WERI-Rb-1 (cell line): ENCODE measurements around the gene NEK7.
A peak's percentile ranks its signal among the peaks of the same experiment; 100 is the strongest.

ENCODE experiments used
- DNase-seq: peaks from one replicate; pipeline ENCODE4 v3.0.0-alpha.2; 2020
- H3K27ac ChIP-seq: fragments of 250-450 bp; sonication (Bioruptor Pico); 2 replicates; pipeline ENCODE4 v1.5.1; 2020; ENCODE audit warnings: mild to moderate bottlenecking, moderate library complexity
- H3K27me3 ChIP-seq: fragments of 250-450 bp; sonication (Bioruptor Pico); 2 replicates; pipeline ENCODE4 v1.5.1; 2021; ENCODE audit warnings: mild to moderate bottlenecking, low read depth, moderate library complexity; ENCODE audit not compliant: insufficient read depth, severe bottlenecking
- H3K36me3 ChIP-seq: fragments of 250-450 bp; sonication (Bioruptor Pico); 2 replicates; pipeline ENCODE4 v1.5.1; 2020; ENCODE audit warnings: mild to moderate bottlenecking, moderate library complexity
- H3K4me3 ChIP-seq: 2 replicates; pipeline ENCODE4 v1.5.1; 2011; ENCODE audit warnings: low read depth, mild to moderate bottlenecking, control low read depth, low read length
- H3K9me3 ChIP-seq: fragments of 250-450 bp; sonication (Bioruptor Pico); 2 replicates; pipeline ENCODE4 v1.5.1; 2021; ENCODE audit warnings: mild to moderate bottlenecking, moderate library complexity; ENCODE audit not compliant: severe bottlenecking
- TF ChIP-seq, protein P1 (sequence below): IDR thresholded peaks from 2 replicates; pipeline ENCODE4 v1.5.1; 2011; ENCODE audit warnings: low read depth, mild to moderate bottlenecking, control low read depth, inconsistent platforms, low read length

The NEK7 gene

DNA sequence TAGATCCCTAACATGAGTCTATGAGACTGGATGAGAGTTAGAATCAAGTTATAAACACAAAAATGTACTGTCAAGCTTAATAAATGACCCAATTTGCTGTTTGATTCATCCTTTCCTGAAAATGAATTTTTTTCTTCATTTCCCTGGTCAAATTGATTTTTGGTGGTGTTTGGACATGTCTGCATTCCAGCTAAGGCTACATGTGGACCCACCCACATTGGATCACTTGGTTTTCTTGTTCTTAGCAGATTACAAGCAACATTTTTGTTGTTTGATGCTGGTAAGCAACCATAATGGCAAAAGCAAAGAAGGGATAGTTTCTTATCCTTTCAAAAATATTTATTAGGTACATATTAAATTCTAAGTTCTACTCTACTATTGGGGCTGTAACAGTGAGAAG is 181.1 kb downstream of the NEK7 start:
- H3K4me3 ChIP-seq: no peak overlapping the region
- no peaks in the 10 kb centered on the region for H3K27me3 ChIP-seq
- no peak overlapping the region for H3K27ac ChIP-seq
- H3K9me3 ChIP-seq: no peaks in the 10 kb centered on the region
- no peaks in the 10 kb centered on the region for H3K36me3 ChIP-seq
- TF ChIP-seq, protein P1, sequence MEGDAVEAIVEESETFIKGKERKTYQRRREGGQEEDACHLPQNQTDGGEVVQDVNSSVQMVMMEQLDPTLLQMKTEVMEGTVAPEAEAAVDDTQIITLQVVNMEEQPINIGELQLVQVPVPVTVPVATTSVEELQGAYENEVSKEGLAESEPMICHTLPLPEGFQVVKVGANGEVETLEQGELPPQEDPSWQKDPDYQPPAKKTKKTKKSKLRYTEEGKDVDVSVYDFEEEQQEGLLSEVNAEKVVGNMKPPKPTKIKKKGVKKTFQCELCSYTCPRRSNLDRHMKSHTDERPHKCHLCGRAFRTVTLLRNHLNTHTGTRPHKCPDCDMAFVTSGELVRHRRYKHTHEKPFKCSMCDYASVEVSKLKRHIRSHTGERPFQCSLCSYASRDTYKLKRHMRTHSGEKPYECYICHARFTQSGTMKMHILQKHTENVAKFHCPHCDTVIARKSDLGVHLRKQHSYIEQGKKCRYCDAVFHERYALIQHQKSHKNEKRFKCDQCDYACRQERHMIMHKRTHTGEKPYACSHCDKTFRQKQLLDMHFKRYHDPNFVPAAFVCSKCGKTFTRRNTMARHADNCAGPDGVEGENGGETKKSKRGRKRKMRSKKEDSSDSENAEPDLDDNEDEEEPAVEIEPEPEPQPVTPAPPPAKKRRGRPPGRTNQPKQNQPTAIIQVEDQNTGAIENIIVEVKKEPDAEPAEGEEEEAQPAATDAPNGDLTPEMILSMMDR: no peak
- DNase-seq: no peak

DNA sequence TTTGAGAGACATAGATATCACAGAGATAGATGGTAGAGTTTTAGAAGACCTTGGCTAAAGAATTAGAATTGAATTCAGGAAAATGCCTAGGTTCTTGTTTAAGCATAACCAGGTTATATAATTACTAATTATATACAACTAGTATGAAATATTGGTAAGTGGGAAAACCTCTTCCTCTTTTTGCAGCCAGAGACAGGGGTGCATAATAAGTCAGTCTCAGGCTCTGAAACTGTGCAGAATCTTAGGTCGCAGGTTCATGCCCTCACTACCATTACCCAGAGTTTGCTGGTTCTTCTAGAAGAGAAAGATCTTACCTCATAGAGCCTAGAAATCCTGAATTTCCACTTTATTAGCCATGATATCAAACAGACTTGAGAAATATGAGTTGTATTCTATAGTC is 183.3 kb downstream of the NEK7 start:
- no peak for DNase-seq
- H3K27me3 ChIP-seq: no peaks in the 10 kb centered on the region
- H3K4me3 ChIP-seq: no peak overlapping the region
- H3K27ac ChIP-seq: no peak overlapping the region
- TF ChIP-seq, protein P1: no peak
- no peaks in the 10 kb centered on the region for H3K9me3 ChIP-seq
- no peaks in the 10 kb centered on the region for H3K36me3 ChIP-seq

DNA sequence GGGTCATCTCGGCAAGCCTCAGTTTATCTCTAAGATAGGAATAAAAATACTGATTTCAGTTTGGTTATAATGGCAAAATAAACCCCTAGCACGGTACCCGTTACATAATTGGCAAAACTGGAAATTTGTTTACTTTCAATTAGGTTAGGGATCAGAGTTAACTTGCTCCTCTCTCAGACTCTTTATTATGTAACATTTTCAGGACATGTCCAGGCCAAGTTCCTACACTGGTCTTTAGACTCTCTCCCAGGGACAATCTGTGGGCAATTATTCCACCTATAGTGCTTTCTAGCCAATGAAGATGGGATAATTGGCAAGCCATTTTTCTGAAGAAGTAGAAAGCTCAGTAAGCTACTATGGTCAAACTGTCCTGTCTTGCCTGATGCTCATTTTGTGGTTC is 189.4 kb downstream of the NEK7 start:
- Histone ChIP-seq H3K27ac (no peak overlapping the region), H3K36me3 (no peaks in the 10 kb centered on the region), H3K27me3 (no peaks in the 10 kb centered on the region), H3K9me3 (no peaks in the 10 kb centered on the region), H3K4me3 (no peak overlapping the region)
- DNase-seq: no peak
- TF ChIP-seq, protein P1: no peak

DNA sequence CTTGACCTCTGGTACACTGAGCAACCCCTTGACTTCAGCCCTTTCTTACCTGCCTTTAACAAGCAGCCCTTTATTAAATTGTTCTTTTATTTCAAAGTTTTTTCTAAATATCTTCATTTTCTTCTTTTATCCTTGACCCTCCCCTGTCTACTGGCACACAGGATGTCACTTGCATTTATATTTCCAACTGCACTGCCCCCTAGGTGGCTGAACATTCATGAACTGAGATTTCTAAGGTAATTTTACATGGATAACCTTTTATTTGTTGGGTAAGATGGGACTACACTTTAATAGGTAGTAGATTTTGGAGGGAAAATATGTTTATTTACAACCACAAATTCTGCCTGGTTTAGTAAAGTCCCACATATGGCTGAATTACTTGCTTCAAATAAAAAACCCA is 193.7 kb downstream of the NEK7 start:
- no peaks in the 10 kb centered on the region for H3K9me3 ChIP-seq
- H3K27ac ChIP-seq: no peak overlapping the region
- no peaks in the 10 kb centered on the region for H3K27me3 ChIP-seq
- H3K36me3 ChIP-seq: no peaks in the 10 kb centered on the region
- DNase-seq: no peak
- H3K4me3 ChIP-seq: no peak overlapping the region
- TF ChIP-seq, protein P1: 0 out of 2 replicates have a peak, but pooled peaks have one; percentile 7

DNA sequence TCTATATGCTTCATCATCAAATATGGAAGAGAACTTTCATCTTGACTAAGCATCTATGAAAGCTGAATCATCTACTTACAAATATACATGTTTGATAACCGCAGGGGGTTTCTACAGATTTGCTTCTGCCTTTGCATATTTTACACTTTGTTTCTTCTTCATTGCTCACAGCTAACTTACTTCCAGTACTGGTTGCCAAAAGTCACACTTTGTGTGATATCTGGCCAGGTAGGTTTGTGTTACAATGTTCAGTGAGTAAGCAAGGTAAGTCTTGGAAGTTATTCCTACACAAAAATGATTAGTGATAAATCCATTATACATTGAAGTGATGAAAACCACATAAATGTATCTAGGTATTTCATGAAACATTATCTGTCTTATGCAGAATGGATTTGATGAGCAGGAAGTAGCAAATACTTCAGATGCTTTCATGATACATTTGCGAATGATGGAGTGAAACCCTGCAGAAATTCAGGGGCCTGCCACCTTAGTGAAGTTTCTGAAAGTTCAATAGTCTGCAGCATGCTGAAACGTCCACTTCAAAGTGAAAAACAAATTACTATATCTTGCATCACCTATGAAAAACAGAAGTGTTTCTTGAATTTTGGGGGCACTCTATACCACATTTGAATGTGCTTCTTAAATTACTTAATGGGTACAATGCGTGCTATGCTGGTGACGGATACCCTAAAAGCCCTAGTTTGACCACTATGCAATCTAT is 196.3 kb downstream of the NEK7 start:
- Histone ChIP-seq H3K27me3 (no peaks in the 10 kb centered on the region), H3K4me3 (no peak overlapping the region), H3K9me3 (no peaks in the 10 kb centered on the region), H3K27ac (no peak overlapping the region), H3K36me3 (no peaks in the 10 kb centered on the region)
- no peak for DNase-seq
- TF ChIP-seq, protein P1: no peak

DNA sequence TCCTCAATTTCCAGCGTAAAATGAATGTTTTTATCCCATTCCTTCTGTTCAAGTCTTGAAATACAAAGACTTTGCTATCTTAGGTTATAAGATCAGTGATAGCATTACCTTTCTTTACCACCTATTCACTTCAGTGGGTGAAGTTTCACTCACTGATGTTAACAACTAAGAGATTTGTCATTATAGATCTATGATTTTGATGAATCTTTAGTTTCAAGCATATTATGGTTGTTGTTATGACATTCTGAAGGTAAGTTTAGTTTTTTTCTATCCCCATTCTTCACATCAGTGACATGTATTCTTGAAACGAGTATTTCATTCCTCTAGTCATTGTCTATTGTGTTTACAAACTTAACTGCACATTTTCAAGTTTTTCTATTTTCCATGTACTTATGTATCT is 201.1 kb downstream of the NEK7 start:
- Histone ChIP-seq H3K4me3 (no peak overlapping the region), H3K27me3 (no peaks in the 10 kb centered on the region), H3K27ac (no peak overlapping the region), H3K9me3 (no peaks in the 10 kb centered on the region), H3K36me3 (no peaks in the 10 kb centered on the region)
- TF ChIP-seq, protein P1: no peak
- DNase-seq: no peak
